DND-41 (cell line): Measurements from ENCODE around the gene ARL2.

Source experiments
- EZH2 ChIP-seq: IDR thresholded peaks from 3 replicates; pipeline ENCODE4 v1.6.1; 2012; ENCODE audit warnings: borderline replicate concordance, low read depth, mild to moderate bottlenecking, moderate library complexity, low read length, inconsistent platforms; ENCODE audit not compliant: severe bottlenecking
- TF ChIP-seq, protein P1 (sequence below): IDR thresholded peaks from 2 replicates; pipeline ENCODE4 v1.5.1; 2012; ENCODE audit warnings: borderline replicate concordance, low read length, moderate library complexity, mild to moderate bottlenecking; ENCODE audit not compliant: poor library complexity, severe bottlenecking; ENCODE audit errors: extremely low read depth

DNA sequence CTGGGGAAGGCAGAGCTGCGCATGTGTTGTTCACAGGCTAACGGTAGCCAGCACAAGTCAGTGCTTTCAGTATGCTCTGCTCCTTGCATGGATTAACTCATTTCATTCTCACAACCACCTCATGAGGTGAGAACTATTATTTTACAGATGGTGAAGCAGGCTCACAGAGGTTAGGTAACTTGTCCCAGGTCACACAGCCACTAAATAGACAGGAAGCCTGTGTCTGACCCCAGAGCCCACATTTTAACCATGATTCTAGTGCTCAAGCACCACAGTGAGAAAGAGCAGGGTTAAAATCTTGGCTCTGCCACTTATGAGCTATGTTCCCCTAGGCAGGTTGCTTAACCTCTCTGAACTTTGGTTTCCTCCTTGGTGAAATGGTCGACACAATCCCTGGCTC lies 7.0 kb downstream of the ARL2 start:
- no peak for TF ChIP-seq EZH2
- TF ChIP-seq, protein P1, sequence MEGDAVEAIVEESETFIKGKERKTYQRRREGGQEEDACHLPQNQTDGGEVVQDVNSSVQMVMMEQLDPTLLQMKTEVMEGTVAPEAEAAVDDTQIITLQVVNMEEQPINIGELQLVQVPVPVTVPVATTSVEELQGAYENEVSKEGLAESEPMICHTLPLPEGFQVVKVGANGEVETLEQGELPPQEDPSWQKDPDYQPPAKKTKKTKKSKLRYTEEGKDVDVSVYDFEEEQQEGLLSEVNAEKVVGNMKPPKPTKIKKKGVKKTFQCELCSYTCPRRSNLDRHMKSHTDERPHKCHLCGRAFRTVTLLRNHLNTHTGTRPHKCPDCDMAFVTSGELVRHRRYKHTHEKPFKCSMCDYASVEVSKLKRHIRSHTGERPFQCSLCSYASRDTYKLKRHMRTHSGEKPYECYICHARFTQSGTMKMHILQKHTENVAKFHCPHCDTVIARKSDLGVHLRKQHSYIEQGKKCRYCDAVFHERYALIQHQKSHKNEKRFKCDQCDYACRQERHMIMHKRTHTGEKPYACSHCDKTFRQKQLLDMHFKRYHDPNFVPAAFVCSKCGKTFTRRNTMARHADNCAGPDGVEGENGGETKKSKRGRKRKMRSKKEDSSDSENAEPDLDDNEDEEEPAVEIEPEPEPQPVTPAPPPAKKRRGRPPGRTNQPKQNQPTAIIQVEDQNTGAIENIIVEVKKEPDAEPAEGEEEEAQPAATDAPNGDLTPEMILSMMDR = no peak
